ENCODE results near the gene EFCAB12.

DNA sequence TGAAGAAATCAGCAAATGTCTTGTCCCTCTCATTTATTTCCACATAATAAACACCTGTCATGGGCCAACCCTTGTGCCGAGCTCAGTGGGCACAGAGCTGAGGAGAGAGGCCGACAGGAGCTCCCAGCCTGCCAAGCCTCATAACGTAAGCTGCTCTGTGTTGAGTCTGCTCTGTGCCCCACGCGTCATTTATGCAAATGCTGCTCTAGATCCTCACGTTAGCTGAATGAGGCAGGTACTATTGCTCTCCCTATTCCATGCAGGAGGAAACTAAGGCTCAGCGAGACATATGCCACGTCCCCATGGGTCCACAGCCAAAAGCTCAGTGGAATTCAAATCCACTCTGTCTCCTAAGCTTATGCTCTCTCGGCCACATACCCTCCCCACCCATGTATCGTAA, 41.5 kb downstream of the EFCAB12 start:
- TF ChIP-seq, protein P1, sequence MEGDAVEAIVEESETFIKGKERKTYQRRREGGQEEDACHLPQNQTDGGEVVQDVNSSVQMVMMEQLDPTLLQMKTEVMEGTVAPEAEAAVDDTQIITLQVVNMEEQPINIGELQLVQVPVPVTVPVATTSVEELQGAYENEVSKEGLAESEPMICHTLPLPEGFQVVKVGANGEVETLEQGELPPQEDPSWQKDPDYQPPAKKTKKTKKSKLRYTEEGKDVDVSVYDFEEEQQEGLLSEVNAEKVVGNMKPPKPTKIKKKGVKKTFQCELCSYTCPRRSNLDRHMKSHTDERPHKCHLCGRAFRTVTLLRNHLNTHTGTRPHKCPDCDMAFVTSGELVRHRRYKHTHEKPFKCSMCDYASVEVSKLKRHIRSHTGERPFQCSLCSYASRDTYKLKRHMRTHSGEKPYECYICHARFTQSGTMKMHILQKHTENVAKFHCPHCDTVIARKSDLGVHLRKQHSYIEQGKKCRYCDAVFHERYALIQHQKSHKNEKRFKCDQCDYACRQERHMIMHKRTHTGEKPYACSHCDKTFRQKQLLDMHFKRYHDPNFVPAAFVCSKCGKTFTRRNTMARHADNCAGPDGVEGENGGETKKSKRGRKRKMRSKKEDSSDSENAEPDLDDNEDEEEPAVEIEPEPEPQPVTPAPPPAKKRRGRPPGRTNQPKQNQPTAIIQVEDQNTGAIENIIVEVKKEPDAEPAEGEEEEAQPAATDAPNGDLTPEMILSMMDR (conservative IDR thresholded peaks at IDR 0.05; ENCODE audit: low read depth, low read length) = no peak
- no peak for TF ChIP-seq EZH2 (IDR thresholded peaks at IDR 0.05; ENCODE audit: borderline replicate concordance, low read depth, low read length, poor library complexity, severe bottlenecking)

All from A673 (cell line).